Measurements from ENCODE around the gene TNRC6C.

The TNRC6C gene

DNA sequence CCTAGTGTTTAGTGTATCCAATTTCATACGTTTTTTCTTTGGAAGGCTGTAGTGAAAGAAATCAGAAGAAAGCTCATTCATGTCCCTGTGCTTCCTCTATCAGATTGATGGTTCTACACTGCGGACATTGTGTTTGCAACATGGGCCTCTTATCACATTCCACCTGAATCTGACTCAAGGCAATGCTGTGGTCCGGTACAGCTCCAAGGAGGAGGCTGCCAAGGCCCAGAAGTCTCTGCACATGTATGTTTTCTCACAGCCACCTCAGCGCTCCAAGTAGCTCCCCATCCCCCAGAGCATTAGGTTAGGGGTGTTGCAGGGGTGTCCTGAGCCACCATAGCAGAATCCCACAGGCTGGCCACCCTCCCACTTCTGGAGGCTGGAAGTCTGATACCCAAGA lies 144.8 kb downstream of the TNRC6C start (continued):
- TF ChIP-seq PATZ1 (tag by site-specific recombination; IDR thresholded peaks at IDR 0.05) (no peak), FEZF1 (tag by site-specific recombination; IDR thresholded peaks at IDR 0.05) (no peak), ZNF776 (tag by site-specific recombination; IDR thresholded peaks at IDR 0.05; ENCODE audit: borderline replicate concordance) (no peak), ZEB2 (tag by site-specific recombination; IDR thresholded peaks at IDR 0.05) (no peak), ZNF174 (tag by site-specific recombination; IDR thresholded peaks at IDR 0.05) (no peak)

- POLR2A ChIA-PET, result no interaction called here
- Histone ChIP-seq H3K36me3 (ENCODE audit: control insufficient read depth in 2 of 2, insufficient read depth in 1 of 2, low read length in 2 of 2) (peaks cover 3 to 48% of the 10 kb centered on the region in 2 experiments), H3K9me3 (ENCODE audit: control insufficient read depth, insufficient read depth, low read depth, low read length) (no peaks in the 10 kb centered on the region), H3K4me1 (ENCODE audit: control insufficient read depth, insufficient read depth, low read length) (no peaks in the 10 kb centered on the region; the same call in 1 of the 2 replicates), H3K27ac (ENCODE audit: extremely low read depth, low read depth, low read length) (no peak overlapping the region), H3K4me3 (ENCODE audit: low read depth, low read length) (no peak overlapping the region)
- CTCF ChIA-PET, result interaction anchor here (1.3 to 1.6 kb wide), 2 partner anchors 19 to 30 kb away, joined by 6 to 7 read pairs; no protein-coding TSS in a partner anchor
- TF ChIP-seq ZNF133 (tag by site-specific recombination; IDR thresholded peaks at IDR 0.05) (no peak), ZNF114 (tag by site-specific recombination; IDR thresholded peaks at IDR 0.05) (no peak), ZNF791 (tag by site-specific recombination; IDR thresholded peaks at IDR 0.05) (no peak), ZNF184 (tag by site-specific recombination; IDR thresholded peaks at IDR 0.05) (no peak), ZIC2 (tag by site-specific recombination; IDR thresholded peaks at IDR 0.05) (no peak), GLIS2 (tag by site-specific recombination; IDR thresholded peaks at IDR 0.05) (no peak), ZNF416 (tag by site-specific recombination; IDR thresholded peaks at IDR 0.05) (no peak), ZNF211 (tag by site-specific recombination; IDR thresholded peaks at IDR 0.05; ENCODE audit: low read depth) (no peak), ZNF155 (tag by site-specific recombination; IDR thresholded peaks at IDR 0.05) (no peak), ZBTB21 (tag by site-specific recombination; IDR thresholded peaks at IDR 0.05) (no peak)
- TF ChIP-seq, protein P1, sequence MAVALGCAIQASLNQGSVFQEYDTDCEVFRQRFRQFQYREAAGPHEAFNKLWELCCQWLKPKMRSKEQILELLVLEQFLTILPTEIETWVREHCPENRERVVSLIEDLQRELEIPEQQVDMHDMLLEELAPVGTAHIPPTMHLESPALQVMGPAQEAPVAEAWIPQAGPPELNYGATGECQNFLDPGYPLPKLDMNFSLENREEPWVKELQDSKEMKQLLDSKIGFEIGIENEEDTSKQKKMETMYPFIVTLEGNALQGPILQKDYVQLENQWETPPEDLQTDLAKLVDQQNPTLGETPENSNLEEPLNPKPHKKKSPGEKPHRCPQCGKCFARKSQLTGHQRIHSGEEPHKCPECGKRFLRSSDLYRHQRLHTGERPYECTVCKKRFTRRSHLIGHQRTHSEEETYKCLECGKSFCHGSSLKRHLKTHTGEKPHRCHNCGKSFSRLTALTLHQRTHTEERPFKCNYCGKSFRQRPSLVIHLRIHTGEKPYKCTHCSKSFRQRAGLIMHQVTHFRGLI (tag by site-specific recombination; IDR thresholded peaks at IDR 0.05), result no peak
These were observed 146.0 kb downstream of the TNRC6C start for GRCh38 chr17:78104540-78104941.

- H3K9me3 ChIP-seq (ENCODE audit: control insufficient read depth, insufficient read depth, low read depth, low read length), result no peaks in the 10 kb centered on the region
- H3K4me1 ChIP-seq (ENCODE audit: control insufficient read depth, insufficient read depth, low read length), result no peaks in the 10 kb centered on the region; the same call in 1 of the 2 replicates
- no peak overlapping the region for H3K4me3 ChIP-seq (ENCODE audit: low read depth, low read length)
- peaks cover 3 to 43% of the 10 kb centered on the region in 2 experiments for H3K36me3 ChIP-seq (ENCODE audit: control insufficient read depth in 2 of 2, insufficient read depth in 1 of 2, low read length in 2 of 2)
- no peak overlapping the region for H3K27ac ChIP-seq (ENCODE audit: extremely low read depth, low read depth, low read length)
- ChIA-PET POLR2A (interaction anchor here (1.0 kb wide), 1 partner anchor 10 kb away, joined by 5 read pairs; no protein-coding TSS in a partner anchor), CTCF (interaction anchor here (1.3 to 1.6 kb wide), 2 partner anchors 20 to 30 kb away, joined by 6 to 7 read pairs; no protein-coding TSS in a partner anchor)
- no peak for TF ChIP-seq ZBTB10 (tag by site-specific recombination; IDR thresholded peaks at IDR 0.05)
- TF ChIP-seq ZNF2 (tag by site-specific recombination; IDR thresholded peaks at IDR 0.05), result no peak
- TF ChIP-seq ZNF157 (tag by site-specific recombination; IDR thresholded peaks at IDR 0.05), result no peak
- no peak for TF ChIP-seq OSR2 (tag by site-specific recombination; IDR thresholded peaks at IDR 0.05)
- TF ChIP-seq ZXDB (tag by site-specific recombination; IDR thresholded peaks at IDR 0.05), result no peak
- no peak for TF ChIP-seq SP3 (tag by site-specific recombination; IDR thresholded peaks at IDR 0.05)
- no peak for TF ChIP-seq ZNF768 (tag by site-specific recombination; IDR thresholded peaks at IDR 0.05)
- TF ChIP-seq REPIN1 (tag by site-specific recombination; IDR thresholded peaks at IDR 0.05; ENCODE audit: low read depth), result no peak
- TF ChIP-seq ZNF639 (tag by site-specific recombination; IDR thresholded peaks at IDR 0.05), result no peak
- no peak for TF ChIP-seq ZNF585B (tag by site-specific recombination; IDR thresholded peaks at IDR 0.05)
- TF ChIP-seq ZNF221 (tag by site-specific recombination; IDR thresholded peaks at IDR 0.05; ENCODE audit: borderline replicate concordance), result no peak
- no peak for TF ChIP-seq MYNN (tag by site-specific recombination; IDR thresholded peaks at IDR 0.05; ENCODE audit: borderline replicate concordance)
- TF ChIP-seq ZNF426 (tag by site-specific recombination; IDR thresholded peaks at IDR 0.05), result no peak
These were observed 146.6 kb downstream of the TNRC6C start for GRCh38 chr17:78105101-78105500.

Data from HEK293 (cell line).